ENCODE results near the gene TTPAL.

DNA sequence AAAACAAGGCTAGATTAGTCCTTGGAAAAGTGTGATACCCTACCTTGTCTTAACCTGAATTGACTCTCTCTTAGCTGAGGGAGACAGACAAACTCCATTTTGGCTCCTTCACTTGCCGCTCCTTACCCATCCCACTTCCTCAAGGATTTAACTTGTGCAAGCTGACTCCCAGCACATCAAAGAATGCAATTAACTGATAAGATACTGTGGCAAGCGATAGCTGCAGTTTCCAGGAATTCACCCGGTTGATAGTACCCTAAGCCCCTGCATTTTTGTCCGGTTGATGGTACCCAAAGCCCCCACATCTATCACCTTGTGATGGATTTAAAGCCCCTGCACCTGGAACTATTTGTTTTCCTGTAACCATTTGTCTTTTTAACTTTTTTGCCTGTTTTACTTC lies 48.1 kb downstream of the TTPAL start:
- TF ChIP-seq, protein P1, sequence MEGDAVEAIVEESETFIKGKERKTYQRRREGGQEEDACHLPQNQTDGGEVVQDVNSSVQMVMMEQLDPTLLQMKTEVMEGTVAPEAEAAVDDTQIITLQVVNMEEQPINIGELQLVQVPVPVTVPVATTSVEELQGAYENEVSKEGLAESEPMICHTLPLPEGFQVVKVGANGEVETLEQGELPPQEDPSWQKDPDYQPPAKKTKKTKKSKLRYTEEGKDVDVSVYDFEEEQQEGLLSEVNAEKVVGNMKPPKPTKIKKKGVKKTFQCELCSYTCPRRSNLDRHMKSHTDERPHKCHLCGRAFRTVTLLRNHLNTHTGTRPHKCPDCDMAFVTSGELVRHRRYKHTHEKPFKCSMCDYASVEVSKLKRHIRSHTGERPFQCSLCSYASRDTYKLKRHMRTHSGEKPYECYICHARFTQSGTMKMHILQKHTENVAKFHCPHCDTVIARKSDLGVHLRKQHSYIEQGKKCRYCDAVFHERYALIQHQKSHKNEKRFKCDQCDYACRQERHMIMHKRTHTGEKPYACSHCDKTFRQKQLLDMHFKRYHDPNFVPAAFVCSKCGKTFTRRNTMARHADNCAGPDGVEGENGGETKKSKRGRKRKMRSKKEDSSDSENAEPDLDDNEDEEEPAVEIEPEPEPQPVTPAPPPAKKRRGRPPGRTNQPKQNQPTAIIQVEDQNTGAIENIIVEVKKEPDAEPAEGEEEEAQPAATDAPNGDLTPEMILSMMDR (IDR thresholded peaks at IDR 0.05), result no peak
- TF ChIP-seq POLR2A (IDR thresholded peaks at IDR 0.05), result no peak
